Measurements from ENCODE around the gene GOLGA6L2. TPM values are rescaled to one million over a fixed set of nuclear protein-coding genes. Genes with fewer than 3 reads are reported as not detected.

GOLGA6L2 gene
- total RNA-seq, 1 donor from 2014 or later, result not detected

DNA sequence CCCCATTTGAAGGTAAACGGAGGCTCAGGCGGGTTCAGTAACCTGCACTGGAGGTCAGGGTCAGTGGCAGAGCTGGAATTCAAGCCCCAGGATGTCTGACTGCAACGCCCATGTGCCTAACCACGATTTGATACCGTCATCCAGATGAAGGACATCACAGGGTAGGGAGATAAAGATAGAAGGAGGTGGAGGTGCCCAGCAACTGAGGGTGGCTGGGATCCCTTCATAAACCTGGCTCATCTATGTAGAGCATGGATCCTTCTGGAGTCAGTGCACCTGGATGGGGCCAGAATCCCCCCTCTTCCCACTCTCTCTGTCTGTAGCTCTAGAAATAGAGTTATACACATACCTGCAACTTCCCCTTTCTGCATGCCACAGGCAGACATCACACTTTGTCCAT lies 51.2 kb downstream of the GOLGA6L2 start:
- Mint-ChIP-seq H3K27ac (ENCODE audit: unreplicated experiment) (no peak overlapping the region), H3K9me3 (ENCODE audit: unreplicated experiment) (no peaks in the 10 kb centered on the region), H3K4me1 (ENCODE audit: unreplicated experiment) (no peaks in the 10 kb centered on the region), H3K36me3 (ENCODE audit: unreplicated experiment) (no peaks in the 10 kb centered on the region), H3K4me3 (ENCODE audit: unreplicated experiment) (no peak overlapping the region), H3K27me3 (ENCODE audit: unreplicated experiment) (no peaks in the 10 kb centered on the region)
- DNase-seq (ENCODE audit: extremely low spot score, unreplicated experiment), result no peak
- TF ChIP-seq, protein P1, sequence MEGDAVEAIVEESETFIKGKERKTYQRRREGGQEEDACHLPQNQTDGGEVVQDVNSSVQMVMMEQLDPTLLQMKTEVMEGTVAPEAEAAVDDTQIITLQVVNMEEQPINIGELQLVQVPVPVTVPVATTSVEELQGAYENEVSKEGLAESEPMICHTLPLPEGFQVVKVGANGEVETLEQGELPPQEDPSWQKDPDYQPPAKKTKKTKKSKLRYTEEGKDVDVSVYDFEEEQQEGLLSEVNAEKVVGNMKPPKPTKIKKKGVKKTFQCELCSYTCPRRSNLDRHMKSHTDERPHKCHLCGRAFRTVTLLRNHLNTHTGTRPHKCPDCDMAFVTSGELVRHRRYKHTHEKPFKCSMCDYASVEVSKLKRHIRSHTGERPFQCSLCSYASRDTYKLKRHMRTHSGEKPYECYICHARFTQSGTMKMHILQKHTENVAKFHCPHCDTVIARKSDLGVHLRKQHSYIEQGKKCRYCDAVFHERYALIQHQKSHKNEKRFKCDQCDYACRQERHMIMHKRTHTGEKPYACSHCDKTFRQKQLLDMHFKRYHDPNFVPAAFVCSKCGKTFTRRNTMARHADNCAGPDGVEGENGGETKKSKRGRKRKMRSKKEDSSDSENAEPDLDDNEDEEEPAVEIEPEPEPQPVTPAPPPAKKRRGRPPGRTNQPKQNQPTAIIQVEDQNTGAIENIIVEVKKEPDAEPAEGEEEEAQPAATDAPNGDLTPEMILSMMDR (IDR thresholded peaks at IDR 0.05), result no peak

DNA sequence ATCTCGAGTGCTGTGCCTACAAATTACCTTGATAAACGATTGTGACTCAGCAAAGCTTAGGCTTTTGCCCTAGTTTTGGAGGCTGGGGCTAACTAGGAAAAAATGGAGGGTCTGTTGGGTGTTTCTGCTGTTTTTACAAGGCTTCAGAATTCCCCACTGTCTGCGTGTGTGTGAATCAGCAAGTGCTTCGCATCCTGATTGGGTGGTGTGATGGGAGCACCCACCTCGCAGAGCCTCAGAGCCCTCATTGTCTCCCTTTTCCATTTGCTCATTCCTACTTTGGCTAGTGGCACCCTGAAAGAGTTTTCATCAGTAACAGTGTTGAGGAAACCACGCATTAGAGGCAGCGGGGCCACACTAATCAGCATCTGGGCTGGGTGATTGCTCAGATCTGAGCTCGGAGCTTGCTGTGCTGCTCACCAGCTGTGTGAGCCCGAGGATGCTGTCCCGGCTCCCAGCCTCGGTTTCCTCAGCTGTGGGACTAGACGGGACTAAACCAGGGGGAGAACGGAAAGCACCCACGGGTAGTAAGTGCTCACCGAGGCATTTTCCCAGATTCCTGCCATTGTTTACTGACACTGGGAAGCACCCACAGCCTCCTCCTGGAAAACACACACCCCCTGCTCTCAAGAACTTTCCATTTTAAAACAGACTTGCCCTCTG lies 51.9 kb downstream of the GOLGA6L2 start:
- no peaks in the 10 kb centered on the region for H3K36me3 Mint-ChIP-seq (ENCODE audit: unreplicated experiment)
- H3K9me3 Mint-ChIP-seq (ENCODE audit: unreplicated experiment), result no peaks in the 10 kb centered on the region
- TF ChIP-seq, protein P1 (IDR thresholded peaks at IDR 0.05), result no peak
- H3K27me3 Mint-ChIP-seq (ENCODE audit: unreplicated experiment), result no peaks in the 10 kb centered on the region
- no peak overlapping the region for H3K4me3 Mint-ChIP-seq (ENCODE audit: unreplicated experiment)
- DNase-seq (ENCODE audit: extremely low spot score, unreplicated experiment), result no peak
- H3K4me1 Mint-ChIP-seq (ENCODE audit: unreplicated experiment), result no peaks in the 10 kb centered on the region
- no peak overlapping the region for H3K27ac Mint-ChIP-seq (ENCODE audit: unreplicated experiment)

Other genes with a start within 250 kb of the GOLGA6L2 start
- gene GOLGA6L26, start 113.0 kb downstream of the GOLGA6L2 start, total RNA-seq, result not detected in 2 replicates
- gene GOLGA8S, start 92.5 kb downstream of the GOLGA6L2 start, total RNA-seq, result 0.30 and 0.44 TPM in 2 replicates
- gene MKRN3, start 118.4 kb upstream of the GOLGA6L2 start, total RNA-seq, result not detected in 2 replicates
- gene MAGEL2, start 200.6 kb upstream of the GOLGA6L2 start, total RNA-seq, result 1.4 and 1.5 TPM in 2 replicates
- gene NDN, start 240.1 kb upstream of the GOLGA6L2 start, total RNA-seq, result 27.8 and 29.7 TPM in 2 replicates